ENCODE results near the gene GCSH. TPM values are rescaled to one million over a fixed set of nuclear protein-coding genes. Genes with fewer than 3 reads are reported as not detected.
A peak's percentile ranks its signal among the peaks of the same experiment; 100 is the strongest.

GCSH gene
- total RNA-seq, 4 donors from 2014 or later: 12.6 to 20.8 (median 16.6) TPM

DNA sequence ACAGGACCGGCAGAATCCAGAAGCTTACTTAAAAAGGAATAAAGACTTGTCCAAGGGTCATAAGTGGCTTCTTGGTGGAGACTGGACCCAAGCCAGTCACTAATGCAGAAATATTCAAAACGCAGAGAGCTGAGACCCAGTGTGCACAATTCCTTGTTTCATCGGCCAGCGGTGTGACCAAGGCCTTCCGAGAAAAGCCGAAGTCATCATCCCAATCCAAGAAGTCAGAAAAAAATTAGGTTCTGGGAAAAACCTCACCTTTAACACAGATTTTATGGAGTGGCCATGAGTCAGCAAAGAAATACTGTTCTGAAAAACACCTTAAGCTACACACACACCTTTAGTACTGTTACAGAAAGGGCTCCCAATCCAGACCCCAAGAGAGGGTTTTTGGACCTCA is 1.0 kb upstream of the GCSH start:
- DNase-seq (ENCODE audit: extremely low spot score): no peak
- 93% methylated on average over 6 of the region's 6 CpGs for WGBS

DNA sequence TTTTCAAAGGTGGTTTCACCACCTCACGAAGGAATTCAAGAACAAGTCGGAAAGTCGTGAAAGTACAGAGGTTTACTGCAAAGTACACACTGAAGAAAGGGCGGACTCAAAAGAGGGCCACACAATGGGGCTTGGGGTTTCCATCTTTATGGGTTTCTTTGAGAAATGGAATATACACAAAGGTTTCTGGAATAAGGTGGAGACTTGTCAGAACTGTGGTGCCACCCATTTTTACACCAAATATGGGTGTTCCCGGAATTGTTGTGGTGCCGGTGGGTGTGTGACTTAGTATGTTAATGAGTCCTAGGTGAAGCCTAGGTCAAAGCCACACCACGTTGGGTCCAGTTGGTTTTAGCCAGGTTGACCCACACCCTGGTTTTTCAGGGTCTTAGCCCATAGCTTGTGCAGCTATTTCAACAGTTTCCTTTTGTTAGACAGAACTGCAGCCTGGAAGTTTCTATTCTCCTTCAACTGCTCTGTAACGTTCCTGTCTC is 567 bp upstream of the GCSH start:
- TF ChIP-seq EP300 (IDR thresholded peaks at IDR 0.05): no peak
- TF ChIP-seq, protein P1, sequence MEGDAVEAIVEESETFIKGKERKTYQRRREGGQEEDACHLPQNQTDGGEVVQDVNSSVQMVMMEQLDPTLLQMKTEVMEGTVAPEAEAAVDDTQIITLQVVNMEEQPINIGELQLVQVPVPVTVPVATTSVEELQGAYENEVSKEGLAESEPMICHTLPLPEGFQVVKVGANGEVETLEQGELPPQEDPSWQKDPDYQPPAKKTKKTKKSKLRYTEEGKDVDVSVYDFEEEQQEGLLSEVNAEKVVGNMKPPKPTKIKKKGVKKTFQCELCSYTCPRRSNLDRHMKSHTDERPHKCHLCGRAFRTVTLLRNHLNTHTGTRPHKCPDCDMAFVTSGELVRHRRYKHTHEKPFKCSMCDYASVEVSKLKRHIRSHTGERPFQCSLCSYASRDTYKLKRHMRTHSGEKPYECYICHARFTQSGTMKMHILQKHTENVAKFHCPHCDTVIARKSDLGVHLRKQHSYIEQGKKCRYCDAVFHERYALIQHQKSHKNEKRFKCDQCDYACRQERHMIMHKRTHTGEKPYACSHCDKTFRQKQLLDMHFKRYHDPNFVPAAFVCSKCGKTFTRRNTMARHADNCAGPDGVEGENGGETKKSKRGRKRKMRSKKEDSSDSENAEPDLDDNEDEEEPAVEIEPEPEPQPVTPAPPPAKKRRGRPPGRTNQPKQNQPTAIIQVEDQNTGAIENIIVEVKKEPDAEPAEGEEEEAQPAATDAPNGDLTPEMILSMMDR (IDR thresholded peaks at IDR 0.05): no peak
- TF ChIP-seq POLR2AphosphoS5 (IDR thresholded peaks at IDR 0.05): no peak
- no peak for TF ChIP-seq POLR2A (IDR thresholded peaks at IDR 0.05; ENCODE audit: low read depth)
- H3K4me3 ChIP-seq: peak overlapping the region; percentile 75 to 94 (median 86)
- H3K36me3 ChIP-seq: no peaks in the 10 kb centered on the region
- no peak for DNase-seq (ENCODE audit: extremely low spot score)
- H3K9me3 ChIP-seq: no peaks in the 10 kb centered on the region
- peaks cover 0 to 4% (median 0%) of the 10 kb centered on the region in 4 donors for H3K27me3 ChIP-seq
- intact Hi-C loops (cut with DNase I): loop anchor here (5.0 kb wide), 1 partner anchor 59 kb away; the partner anchor contains the start of gene ATMIN
- H3K27ac ChIP-seq (replicated peaks in 1 of 4): peak overlapping the region; percentile 61 to 92 (median 68)
- peaks cover 5 to 19% (median 11%) of the 10 kb centered on the region in 4 donors for H3K4me1 ChIP-seq
- WGBS: 56% methylated on average over 8 of the region's 8 CpGs

More for the DNA sequence above, 1.0 kb upstream of the GCSH start:
- intact Hi-C loops (cut with DNase I): loop anchor here (5.0 kb wide), 1 partner anchor 60 kb away; the partner anchor contains the start of gene ATMIN
- peaks cover 0 to 5% (median 0%) of the 10 kb centered on the region in 4 donors for H3K27me3 ChIP-seq
- H3K9me3 ChIP-seq: no peaks in the 10 kb centered on the region
- H3K36me3 ChIP-seq: no peaks in the 10 kb centered on the region
- TF ChIP-seq POLR2A (IDR thresholded peaks at IDR 0.05; ENCODE audit: low read depth) (no peak), EP300 (IDR thresholded peaks at IDR 0.05) (no peak), POLR2AphosphoS5 (IDR thresholded peaks at IDR 0.05) (no peak)
- TF ChIP-seq, protein P1 (IDR thresholded peaks at IDR 0.05): no peak
- peak overlapping the region in 2 of 4 donors; percentile 62 to 92 for H3K27ac ChIP-seq (replicated peaks in 1 of 4)
- H3K4me3 ChIP-seq: no peak overlapping the region
- peaks cover 5 to 19% (median 11%) of the 10 kb centered on the region in 4 donors for H3K4me1 ChIP-seq

DNA sequence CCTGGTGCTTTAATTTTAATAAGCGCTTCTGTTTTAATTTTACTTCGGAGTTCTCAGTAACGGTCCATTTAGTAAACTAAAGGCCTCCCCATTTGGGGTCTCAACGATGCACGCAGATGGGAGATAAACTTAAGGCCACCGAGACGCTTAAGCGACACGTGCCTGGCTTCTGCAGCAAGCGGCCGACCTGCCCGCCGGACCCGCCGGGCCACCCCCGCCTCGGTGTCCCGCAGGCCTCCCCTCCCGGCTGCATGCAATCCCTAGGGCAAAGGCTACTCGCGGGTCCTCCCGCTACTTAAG is 592 bp downstream of the GCSH start:
- no peak for DNase-seq (ENCODE audit: extremely low spot score)
- Histone ChIP-seq H3K27ac (replicated peaks in 1 of 4) (peak overlapping the region; percentile 75 to 92 (median 86)), H3K4me1 (peaks cover 5 to 19% (median 11%) of the 10 kb centered on the region in 4 donors), H3K9me3 (no peaks in the 10 kb centered on the region), H3K4me3 (peak overlapping the region; percentile 75 to 94 (median 86)), H3K27me3 (no peaks in the 10 kb centered on the region), H3K36me3 (peaks cover 0 to 1% (median 0%) of the 10 kb centered on the region in 4 donors)
- TF ChIP-seq POLR2A (IDR thresholded peaks at IDR 0.05; ENCODE audit: low read depth) (no peak), EP300 (IDR thresholded peaks at IDR 0.05) (no peak), POLR2AphosphoS5 (IDR thresholded peaks at IDR 0.05) (no peak)
- TF ChIP-seq, protein P1 (IDR thresholded peaks at IDR 0.05): no peak
- under 1% methylated on average over 21 of the region's 22 CpGs for WGBS
- intact Hi-C loops (cut with DNase I): loop anchor here (5.0 kb wide), 1 partner anchor 58 kb away; the partner anchor contains the start of gene ATMIN

DNA sequence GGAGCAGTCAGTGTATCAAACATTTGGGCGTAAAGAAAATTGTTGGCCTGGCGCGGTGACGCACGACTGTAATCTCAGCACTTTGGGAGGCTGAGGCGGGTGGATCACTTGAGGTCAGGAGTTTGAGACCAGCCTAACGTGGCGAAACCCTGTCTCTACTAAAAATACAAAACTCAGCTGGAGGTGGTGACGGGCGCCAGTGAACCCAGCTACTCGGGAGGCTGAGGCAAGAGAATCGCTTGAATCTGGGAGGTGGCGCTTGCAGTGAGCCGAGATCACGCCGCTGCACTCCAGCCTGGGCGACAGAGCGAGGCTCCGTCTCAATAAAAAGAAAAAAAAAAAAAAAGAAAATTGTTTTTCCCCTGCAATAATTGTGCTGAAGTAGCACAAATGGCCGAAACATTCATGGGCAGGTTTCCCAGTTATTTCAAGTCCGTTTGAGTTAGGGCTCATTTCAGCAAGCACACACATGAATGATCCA is 1.4 kb downstream of the GCSH start:
- no peak overlapping the region for H3K27ac ChIP-seq (replicated peaks in 1 of 4)
- H3K9me3 ChIP-seq: no peaks in the 10 kb centered on the region
- WGBS: 78% methylated on average over 21 of the region's 21 CpGs
- peaks cover 0 to 9% (median under 1%) of the 10 kb centered on the region in 4 donors for H3K36me3 ChIP-seq
- intact Hi-C loops (cut with DNase I): loop anchor here (5.0 kb wide), 1 partner anchor 58 kb away; the partner anchor contains the start of gene ATMIN
- peak overlapping the region in 3 of 4 donors; percentile 75 to 91 (median 82) for H3K4me3 ChIP-seq
- no peaks in the 10 kb centered on the region for H3K27me3 ChIP-seq
- no peak for TF ChIP-seq POLR2AphosphoS5 (IDR thresholded peaks at IDR 0.05)
- TF ChIP-seq, protein P1 (IDR thresholded peaks at IDR 0.05): no peak
- TF ChIP-seq POLR2A (IDR thresholded peaks at IDR 0.05; ENCODE audit: low read depth): no peak
- TF ChIP-seq EP300 (IDR thresholded peaks at IDR 0.05): no peak
- H3K4me1 ChIP-seq: peaks cover 5 to 19% (median 11%) of the 10 kb centered on the region in 4 donors
- DNase-seq (ENCODE audit: extremely low spot score): no peak

Measured in esophagus muscularis mucosa (tissue), 4 donors.